KMS-11 (cell line): ENCODE data around the gene SOX14.

Experiments used
- H2AFZ ChIP-seq: fragments of 200-600 bp; sonication (generic); 2 replicates; pipeline ENCODE4 v1.6.1; 2016; ENCODE audit warnings: antibody characterized with exemption, mixed run types, low read depth
- H3K27ac ChIP-seq: fragments of 200-600 bp; sonication (generic); 2 replicates; pipeline ENCODE4 v1.6.1; 2016; ENCODE audit warnings: mild to moderate bottlenecking, mixed run types
- H3K27me3 ChIP-seq: fragments of 200-600 bp; sonication (generic); 2 replicates; pipeline ENCODE4 v1.6.1; 2017; ENCODE audit warnings: mild to moderate bottlenecking, low read depth, mixed run types, moderate library complexity; ENCODE audit not compliant: insufficient read depth
- H3K36me3 ChIP-seq: fragments of 200-600 bp; sonication (generic); 2 replicates; pipeline ENCODE4 v1.6.1; 2017; ENCODE audit warnings: mild to moderate bottlenecking, mixed run types; ENCODE audit not compliant: insufficient read depth
- H3K4me1 ChIP-seq: fragments of 200-600 bp; sonication (generic); 2 replicates; pipeline ENCODE4 v1.6.1; 2016; ENCODE audit warnings: mild to moderate bottlenecking, low read depth, mixed run types; ENCODE audit not compliant: poor library complexity, severe bottlenecking
- H3K4me2 ChIP-seq: fragments of 200-600 bp; sonication (generic); 2 replicates; pipeline ENCODE4 v1.7.0; 2016; ENCODE audit warnings: mild to moderate bottlenecking, mixed run types
- H3K4me3 ChIP-seq: fragments of 200-600 bp; sonication (generic); IDR thresholded peaks from 2 replicates; pipeline ENCODE4 v1.6.1; 2017; ENCODE audit warnings: low read depth, low read length, mixed read lengths; ENCODE audit not compliant: insufficient read depth
- H3K79me2 ChIP-seq: fragments of 200-600 bp; sonication (generic); 2 replicates; pipeline ENCODE4 v1.6.1; 2016; ENCODE audit warnings: low read depth, mixed run types; ENCODE audit not compliant: insufficient read depth
- H3K9ac ChIP-seq: fragments of 200-600 bp; sonication (generic); 2 replicates; pipeline ENCODE4 v1.6.1; 2016; ENCODE audit warnings: mild to moderate bottlenecking, mixed run types
- H4K20me1 ChIP-seq: fragments of 200-600 bp; sonication (generic); 2 replicates; pipeline ENCODE4 v1.6.1; 2016; ENCODE audit warnings: mild to moderate bottlenecking, mixed run types; ENCODE audit not compliant: insufficient read depth
- CTCF ChIP-seq: fragments of 200-600 bp; sonication (generic); conservative IDR thresholded peaks from 2 replicates; pipeline ENCODE4 v1.6.1; 2017; ENCODE audit warnings: low read depth, mild to moderate bottlenecking, antibody characterized with exemption, low read length, moderate library complexity, mixed read lengths

SOX14 gene

GRCh38 chr3:137770066-137770834 is 6.1 kb downstream of the SOX14 start:
- H3K79me2 ChIP-seq: no peaks in the 10 kb centered on the region
- no peaks in the 10 kb centered on the region; the same call in 1 of the 2 replicates for H3K27me3 ChIP-seq
- H3K4me1 ChIP-seq: no peaks in the 10 kb centered on the region
- no peak overlapping the region for H2AFZ ChIP-seq
- no peak overlapping the region for H3K9ac ChIP-seq
- no peaks in the 10 kb centered on the region for H3K36me3 ChIP-seq
- H4K20me1 ChIP-seq: no peaks in the 10 kb centered on the region
- H3K4me2 ChIP-seq: no peak overlapping the region
- no peak overlapping the region for H3K4me3 ChIP-seq
- no peak overlapping the region for H3K27ac ChIP-seq
- no peak for TF ChIP-seq CTCF

DNA sequence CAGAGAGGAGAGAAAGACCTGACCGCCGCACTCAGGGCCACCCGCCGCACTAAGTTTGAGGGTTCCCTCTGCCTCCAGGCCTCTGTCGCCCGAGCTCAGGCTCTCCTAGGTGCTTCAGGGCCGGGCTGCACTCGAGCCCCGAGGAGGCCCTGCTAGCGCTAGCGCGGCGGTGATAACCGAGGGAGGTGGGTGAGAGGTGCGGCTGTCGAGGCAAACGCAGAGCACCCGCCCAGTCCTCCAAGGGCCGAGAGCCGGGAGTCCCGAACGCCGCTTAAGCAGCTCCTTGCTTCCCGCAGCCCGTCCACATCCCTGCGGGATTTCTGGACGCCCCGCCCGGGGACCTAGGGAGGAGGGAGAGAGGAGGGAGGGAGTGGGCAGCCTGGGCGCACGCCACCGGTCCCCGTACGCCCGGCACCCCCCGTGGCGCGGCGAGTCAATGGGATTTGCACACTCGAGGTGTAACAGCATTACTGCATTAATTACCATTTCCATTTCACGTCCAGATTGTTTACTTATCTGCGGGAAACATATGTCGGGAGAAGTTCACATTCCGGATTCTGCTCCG is 6.8 kb downstream of the SOX14 start:
- no peak overlapping the region for H3K4me2 ChIP-seq

DNA sequence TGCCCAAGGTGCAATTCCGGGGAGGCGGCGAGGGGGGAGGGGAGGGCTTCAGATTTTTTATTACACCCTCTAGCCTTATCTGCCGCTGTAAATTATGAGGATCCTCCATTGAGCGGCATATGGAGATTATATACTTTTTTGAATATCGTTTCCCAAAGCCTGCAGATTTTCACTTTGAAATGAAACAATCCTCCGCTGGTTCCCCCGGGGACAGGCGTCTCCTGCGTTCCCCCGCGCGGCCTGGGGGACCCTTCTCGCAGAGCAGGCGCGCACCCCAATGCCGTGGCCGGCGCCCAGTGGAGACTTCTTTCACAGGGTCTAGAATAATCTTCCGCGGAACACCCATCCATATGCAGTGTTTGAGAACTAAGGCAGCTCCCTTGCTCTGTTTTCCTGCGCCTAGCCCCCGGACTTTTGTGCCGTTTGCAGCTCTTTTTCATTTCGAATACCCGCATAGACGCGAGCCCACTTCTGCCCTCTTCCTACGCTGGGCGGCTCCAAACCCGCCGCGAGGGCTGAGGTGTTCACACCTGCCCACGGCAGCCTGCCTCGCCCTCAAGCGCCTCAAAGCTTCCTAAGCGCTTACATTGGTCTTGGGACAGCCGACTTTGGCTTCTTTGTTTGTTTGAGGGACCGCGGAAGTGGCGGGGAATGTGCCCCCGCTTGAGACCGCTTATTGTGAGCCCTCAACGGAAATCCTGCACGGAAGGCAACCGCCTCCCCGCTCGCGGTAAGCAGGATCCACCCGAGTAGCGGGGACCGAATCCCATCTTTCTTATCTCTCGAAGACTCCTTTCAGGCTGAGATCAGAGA is 7.5 kb downstream of the SOX14 start:
- no peaks in the 10 kb centered on the region for H3K36me3 ChIP-seq
- no peak for TF ChIP-seq CTCF
- no peak overlapping the region for H3K4me2 ChIP-seq
- H3K9ac ChIP-seq: no peak overlapping the region
- no peaks in the 10 kb centered on the region for H3K79me2 ChIP-seq
- H2AFZ ChIP-seq: no peak overlapping the region
- no peaks in the 10 kb centered on the region for H3K27me3 ChIP-seq
- no peaks in the 10 kb centered on the region for H4K20me1 ChIP-seq
- no peaks in the 10 kb centered on the region for H3K4me1 ChIP-seq
- H3K4me3 ChIP-seq: no peak overlapping the region
- no peak overlapping the region for H3K27ac ChIP-seq

More for the DNA sequence above, 6.8 kb downstream of the SOX14 start:
- Histone ChIP-seq H3K36me3 (no peaks in the 10 kb centered on the region), H3K27ac (no peak overlapping the region), H3K9ac (no peak overlapping the region), H3K4me3 (no peak overlapping the region), H3K27me3 (no peaks in the 10 kb centered on the region), H3K4me1 (no peaks in the 10 kb centered on the region), H2AFZ (no peak overlapping the region), H4K20me1 (no peaks in the 10 kb centered on the region), H3K79me2 (no peaks in the 10 kb centered on the region)
- TF ChIP-seq CTCF: no peak

GRCh38 chr3:137772214-137772955 is 8.3 kb downstream of the SOX14 start:
- no peak overlapping the region for H3K4me2 ChIP-seq
- H3K9ac ChIP-seq: no peak overlapping the region
- no peaks in the 10 kb centered on the region for H3K36me3 ChIP-seq
- H4K20me1 ChIP-seq: no peaks in the 10 kb centered on the region
- H3K4me3 ChIP-seq: no peak overlapping the region
- H3K27ac ChIP-seq: no peak overlapping the region
- H2AFZ ChIP-seq: no peak overlapping the region
- no peak for TF ChIP-seq CTCF
- H3K79me2 ChIP-seq: no peaks in the 10 kb centered on the region
- H3K4me1 ChIP-seq: no peaks in the 10 kb centered on the region
- H3K27me3 ChIP-seq: no peaks in the 10 kb centered on the region
